CD4-positive, alpha-beta T cell treated with Interleukin-4 for 1 hour (primary cell): ENCODE results near the gene PACS2.
"Not testable (repeated sequence)": the region's sequence is repeated elsewhere in the genome, so short reads cannot be mapped to it uniquely, and the experiment has no call there.

Experiments
- DNase-seq, 2 donors: peaks; one replicate each; pipeline ENCODE4 v3.0.0-alpha.2; 2020 to 2022

PACS2 gene

DNA sequence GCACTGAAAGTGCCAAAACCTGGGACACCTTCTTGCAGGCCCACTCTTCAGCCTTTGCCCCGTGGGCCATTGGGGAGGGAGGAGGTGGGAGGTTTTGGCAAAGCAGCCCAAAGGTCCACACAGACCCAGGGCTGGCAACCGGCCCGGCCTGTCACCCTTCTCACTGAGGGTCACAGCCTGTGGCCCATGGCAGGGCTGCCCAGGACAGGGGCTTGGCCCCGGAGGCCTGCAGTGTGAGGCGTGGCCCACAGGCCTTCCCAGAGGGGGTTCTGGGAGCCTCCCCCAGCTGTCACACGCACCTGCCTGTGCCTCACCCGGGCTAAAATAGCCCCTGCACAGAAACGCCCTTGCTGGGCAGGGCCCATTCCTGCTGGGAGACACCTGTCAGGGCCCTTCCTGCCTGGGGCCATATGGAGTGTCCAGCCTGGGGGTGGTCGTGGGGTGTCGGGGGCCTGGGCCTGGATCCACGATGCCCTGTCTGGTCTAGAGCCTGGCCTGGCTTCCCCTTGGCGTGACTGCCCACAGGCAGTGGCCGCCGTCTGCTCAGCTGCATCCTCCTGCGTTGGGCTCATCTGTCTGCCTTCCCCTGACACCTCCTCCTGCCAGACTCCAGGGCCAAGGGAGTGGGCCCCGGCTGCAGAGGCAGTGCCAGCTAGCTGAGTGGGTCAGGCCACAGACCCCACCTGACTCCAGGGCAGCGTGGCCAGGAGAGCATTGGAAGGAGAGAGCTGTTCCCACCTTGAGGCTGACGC is 19.2 kb downstream of the PACS2 start:
- DNase-seq, result no peak

DNA sequence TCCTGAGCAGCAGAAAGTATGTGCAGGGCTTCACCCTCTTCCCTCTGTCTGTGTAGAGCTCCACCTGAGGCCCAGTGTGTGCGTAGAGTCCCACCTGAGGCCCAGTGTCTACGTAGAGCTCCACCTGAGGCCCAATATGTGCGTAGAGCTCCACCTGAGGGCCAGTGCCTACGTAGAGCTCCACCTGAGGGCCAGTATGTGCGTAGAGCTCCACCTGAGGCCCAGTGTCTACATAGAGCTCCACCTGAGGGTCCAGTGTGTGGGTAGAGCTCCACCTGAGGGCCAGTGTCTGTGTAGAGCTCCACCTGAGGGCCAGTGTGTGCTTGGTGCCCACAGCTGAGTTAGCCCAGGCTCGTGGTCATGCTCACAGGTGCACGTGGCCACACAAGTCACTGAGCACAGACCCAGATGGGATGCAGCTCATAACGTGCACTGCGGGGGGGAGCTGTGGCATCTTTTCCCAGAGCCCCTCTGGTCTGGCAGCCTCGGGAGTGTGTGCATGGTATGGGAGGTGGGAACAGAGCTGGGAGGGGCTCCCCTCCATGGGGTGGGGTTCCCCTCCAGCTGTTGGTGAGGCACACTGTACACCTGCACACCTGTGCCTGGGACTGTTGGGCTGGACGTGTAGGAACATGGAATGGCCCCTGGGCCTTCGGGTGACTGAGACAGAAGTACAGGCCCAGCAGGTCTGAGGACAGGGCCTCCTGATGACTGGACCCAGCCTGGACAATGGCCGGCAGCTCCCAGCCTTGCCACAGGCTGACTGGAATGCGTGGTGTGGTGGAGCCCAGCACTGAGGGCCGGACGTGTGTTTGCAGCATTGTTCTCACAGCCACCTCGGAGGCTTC is 20.1 kb downstream of the PACS2 start:
- DNase-seq, result no peak

DNA sequence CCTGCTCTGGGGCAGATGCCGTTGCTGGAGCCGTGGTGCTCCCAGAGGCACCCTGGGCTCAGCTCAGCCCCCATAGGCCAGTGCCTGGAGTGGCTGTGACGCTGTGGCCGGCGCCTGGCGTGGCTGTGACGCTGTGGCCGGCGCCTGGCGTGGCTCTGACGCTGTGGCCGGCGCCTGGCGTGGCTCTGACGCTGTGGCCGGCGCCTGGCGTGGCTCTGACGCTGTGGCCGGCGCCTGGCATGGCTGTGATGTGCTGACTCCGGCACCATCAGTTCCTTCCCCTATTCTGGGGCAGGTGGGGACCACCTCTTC is 20.6 kb downstream of the PACS2 start:
- not testable (repeated sequence) for DNase-seq

DNA sequence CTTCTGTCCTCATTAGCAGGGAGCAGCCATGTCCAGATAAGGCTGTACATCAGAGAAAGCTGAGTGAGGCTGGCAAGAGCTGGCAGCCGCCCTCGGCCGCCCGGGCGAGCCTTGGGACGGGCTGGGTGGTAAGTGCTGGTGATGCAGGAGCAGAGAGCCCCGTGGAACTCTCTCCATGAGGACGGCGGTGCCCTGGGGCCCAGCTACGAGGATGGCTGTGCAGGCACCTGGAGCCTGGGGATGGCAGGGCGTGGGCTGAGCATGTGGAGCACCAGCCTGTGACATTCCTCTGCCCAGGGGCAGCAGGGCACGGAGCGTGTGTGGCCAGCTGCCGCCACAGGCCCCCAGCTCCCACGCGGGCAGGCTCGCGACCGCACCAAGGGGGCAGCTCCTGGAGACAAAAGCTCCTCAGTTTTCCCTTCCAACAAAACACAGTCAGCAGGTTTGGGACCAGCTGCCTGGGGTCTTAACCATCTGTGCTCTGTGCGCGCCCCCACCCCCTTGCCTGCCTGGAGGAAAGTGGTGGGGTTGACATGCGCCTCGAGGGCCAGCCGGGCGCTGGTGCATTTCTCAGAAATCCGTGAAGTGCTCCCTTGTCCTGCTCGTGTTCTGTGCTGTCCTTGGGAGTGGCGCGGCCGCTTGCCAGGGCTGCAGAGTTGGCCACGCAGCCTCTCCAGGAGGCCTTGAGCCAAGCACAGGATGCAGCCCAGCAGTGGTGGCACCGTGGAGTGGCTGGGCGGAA is 21.4 kb downstream of the PACS2 start:
- DNase-seq, result no peak

DNA sequence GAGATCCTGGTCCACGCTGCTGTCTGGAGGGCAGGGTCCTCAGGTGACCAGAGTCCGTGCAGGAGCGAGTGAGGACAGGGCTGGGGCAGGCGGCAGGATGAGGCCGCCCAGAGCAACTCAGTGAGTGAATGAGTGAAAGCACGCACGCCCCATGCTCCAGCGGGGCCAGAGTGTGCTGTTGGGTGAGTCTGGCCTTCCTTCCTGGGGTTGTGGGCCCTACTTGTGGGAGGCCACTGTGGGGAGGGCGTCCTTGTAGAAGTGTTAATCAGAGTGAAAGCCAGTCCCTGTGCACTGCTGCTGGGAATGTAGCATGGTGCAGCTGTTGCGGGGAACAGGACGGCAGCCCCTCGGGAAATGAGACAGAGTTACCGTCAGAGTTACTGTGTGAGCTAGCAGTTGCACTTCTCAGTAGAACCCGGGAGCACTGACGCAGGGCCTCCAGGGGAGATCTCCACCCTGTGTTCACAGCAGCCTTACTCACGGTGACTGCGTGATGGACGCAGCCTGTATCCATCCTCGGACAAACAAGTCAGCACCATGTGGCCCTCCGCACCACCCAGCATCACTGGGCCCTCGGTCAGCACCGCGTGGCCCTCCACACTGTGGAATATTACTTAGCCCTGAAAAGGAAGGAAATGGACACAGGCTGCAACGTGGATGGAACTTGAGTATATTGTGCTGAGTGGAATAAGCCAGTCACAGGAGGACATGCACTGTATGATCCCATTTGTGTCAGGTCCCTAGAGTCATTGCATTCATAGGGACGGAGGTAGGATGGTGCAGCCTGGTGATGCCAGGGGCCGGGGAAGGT is 22.1 kb downstream of the PACS2 start:
- no peak for DNase-seq

DNA sequence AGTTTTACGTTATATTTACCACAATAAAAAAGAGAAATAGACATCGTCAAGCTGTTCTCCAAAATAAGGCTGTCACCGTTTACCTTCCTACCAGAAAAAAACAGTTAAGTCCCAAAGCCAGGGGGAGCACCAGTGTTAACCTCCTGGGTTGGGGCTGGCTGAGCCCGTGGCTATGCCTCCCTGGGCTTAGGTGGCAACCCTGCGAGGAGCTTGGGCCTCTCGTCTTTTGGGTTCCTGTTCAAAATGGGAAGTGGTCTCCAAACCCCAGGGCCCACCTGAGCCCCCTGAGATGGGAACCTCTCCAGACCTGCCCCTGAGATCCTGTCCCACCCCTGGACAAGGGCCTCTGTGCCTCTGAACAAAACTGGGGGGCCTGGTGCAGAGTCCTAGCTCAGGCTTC is 22.9 kb downstream of the PACS2 start:
- no peak for DNase-seq

DNA sequence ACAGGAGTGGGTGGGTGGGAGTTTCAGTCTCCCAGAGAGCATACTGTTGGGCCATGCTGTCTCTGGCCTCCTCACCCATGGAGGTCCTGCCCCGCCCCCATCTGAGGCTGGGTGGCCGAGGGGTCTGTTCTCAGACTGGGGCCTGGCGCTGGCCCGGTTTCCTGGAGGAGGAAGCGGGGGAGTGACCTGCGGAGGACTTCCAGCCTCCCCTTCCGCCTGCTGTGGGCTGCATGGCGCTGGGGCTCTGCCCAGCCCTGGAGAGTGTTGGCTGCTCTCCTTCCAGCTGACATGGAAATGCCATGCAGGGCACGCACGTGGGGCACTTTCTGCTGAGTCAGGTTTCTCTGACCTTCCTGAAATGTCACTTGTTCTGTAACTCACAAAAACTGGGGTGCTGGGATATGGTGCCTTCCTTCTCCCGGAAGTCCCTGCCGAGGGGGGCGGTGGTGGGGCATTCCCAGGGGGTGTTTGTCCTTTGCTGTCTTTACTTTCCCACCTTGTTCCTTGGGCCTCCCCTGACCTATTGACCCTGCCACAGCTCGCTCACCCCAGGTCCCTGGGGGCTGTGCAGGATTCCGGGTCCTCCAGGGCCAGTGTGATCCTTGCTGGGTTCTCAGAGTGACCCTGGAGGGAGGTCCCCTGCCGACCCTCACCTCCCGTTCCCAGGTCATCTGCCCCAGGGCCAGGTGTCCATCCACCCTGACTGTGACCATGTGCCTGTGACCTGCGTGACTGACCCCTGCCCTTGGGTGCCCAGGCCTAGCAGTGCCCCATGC is 23.6 kb downstream of the PACS2 start:
- no peak for DNase-seq

DNA sequence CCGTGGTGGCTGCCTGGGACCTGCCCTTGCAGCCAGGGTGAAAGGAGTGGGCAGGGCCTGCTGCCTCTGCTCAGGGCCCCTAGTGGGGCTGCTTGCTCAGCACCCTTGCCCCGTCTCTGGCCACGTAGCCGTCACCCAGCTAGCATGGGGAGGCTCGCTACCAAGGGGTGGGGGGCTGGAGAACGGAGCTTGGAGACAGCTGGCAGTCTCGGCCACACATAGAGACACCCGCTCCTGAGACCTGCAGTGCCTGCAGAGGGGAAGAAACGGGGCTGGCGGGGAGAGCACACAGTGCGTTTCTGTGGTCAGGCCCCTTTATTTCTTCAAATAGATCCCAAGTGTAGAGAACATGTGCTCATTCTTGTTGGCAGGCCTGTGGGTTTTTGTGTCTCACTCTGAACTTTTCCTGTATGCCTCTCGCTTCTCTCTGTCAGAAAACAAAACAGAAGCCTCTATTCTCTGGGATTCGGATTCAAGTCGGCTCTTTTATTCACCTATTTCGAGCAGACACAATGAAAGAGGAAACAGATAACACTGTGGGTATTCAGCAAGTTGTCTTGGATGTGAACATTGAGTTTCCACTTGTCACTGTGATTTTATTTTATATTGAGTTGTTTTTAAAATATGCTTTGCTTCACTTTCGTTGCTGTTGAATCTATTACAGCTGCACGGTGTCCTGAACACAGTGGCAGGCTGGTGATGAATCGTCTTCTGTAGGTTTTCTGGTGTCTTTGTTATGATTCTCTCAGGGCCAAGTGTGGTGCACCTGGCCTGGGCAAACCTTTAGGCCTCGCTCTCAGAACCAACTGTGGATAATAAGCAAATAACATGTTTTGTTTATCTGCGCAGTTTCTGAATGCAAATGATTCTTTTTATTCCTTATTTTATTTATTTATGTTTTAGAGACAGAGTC is 26.5 kb downstream of the PACS2 start:
- DNase-seq, result no peak

DNA sequence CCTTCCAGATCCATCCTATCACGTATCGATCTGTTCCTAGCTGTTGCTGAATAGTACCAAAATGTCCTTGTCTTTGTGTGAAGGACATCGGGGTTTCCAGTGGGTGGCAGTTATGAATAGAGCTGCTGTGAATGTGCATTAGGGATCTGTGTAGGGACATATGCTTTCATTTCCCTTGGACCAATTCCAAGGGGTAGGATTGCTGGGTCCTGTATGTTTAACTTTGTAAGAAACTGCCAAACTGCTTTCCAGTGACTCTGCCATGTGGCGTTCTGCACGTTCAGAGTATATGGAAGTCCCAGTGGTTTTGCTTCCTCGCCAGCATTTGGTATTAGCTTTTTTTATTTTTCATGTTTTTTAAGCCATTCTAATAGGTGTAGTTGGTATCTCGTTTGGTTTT is 28.6 kb downstream of the PACS2 start:
- DNase-seq, result no peak

DNA sequence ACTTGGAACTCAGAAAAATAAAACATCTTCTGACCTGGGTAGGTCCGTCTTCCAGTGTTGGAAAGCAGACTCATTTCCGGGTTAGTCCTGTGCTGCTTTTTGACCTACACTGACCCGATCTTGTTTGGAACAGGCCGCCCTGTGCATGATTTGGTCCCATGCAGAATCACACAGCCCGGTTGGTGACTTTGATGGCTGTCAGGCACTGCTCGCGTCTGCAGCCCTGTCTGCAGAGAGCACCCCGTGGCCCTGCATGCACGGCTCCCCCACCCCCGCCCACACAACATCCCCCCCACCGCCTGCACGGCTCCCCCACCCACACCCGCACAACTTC is 31.6 kb downstream of the PACS2 start:
- DNase-seq, result no peak

DNA sequence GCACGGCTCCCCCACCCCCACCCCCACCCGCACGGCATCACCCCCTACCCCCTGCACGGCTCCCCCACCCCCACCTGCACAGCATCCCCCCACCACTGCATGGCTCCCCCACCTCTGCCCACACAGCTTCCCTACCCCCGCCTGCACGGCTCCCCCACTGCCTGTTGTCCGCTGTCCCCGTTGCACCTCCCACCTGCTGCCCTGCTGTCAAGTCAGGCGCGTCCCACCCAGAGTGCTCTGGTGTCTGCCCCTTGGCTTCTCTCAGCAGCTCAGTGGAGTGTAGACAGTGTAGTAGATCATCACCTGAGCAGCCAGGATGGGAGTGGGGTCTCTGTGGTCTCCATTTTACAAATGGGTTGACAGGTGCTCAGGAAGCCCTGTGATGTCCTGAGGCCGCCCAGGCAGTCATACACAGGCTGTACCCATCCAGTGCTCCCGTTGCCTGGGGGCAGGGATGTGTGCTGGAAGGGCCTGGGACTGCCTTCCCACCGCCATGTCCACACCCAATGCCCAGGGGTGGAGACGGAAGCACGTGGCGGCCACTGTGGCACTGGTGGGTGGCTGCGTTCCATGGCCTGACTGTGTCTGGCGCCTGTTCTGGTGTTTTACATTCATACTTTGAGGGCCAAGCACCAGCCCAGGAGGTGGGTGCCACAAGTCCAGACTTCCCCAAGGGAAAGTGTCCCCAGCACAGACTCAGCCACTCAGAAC is 32.5 kb downstream of the PACS2 start:
- DNase-seq, result no peak

DNA sequence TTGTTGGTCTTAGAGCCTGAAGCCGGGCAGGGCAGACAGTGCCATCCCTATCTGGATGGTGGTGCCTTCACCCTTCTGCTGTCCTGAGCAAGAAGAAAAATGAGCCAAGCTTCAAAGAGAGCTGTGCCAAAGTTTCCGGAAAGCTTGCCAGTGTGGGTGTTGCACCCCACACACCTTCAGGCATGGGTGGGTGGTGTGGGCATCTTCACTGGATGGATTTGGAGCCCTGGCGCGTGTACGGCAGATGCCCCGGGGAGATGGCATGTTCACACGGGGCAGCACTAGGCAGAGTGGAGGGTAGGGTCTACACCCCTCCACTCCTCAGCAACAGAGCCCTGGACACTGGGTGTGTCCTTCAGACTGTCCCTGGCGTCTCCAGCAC is 33.0 kb downstream of the PACS2 start:
- no peak for DNase-seq

DNA sequence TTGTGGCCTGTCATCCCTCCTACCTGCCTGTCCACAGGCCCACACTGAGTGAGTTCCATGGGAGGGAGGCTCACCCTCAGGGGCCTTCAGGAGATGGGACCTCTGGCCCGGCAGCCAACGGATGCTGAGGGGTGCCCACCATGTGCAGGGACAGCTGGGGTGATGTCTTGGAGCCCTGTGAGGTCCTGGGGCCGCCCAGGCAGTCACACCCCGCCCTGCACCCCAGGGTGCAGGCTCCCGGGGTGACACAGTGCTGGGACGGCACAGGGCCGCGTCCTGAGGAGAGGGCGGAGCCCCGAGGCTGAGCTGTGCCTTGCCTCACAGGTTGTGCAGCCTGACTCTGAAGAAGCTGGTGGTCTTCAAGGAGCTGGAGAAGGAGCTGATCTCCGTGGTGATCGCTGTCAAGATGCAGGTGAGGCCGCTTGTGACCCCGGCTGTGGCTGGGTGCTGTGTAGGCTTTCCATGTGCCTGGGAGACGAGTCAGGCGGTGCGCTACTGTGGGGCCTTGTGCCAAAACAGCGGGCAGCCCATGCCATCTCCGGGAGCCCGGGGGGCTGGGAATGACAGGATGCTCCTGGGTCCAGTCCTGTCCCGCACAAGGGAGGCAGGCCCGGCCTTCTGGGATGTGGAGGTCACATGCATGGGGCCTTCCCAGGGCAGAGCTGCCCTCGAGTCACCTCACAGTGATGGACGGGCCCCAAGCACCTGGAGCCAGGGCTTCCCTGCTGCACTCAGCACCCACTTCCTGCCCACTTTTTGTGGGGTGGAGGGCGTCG is 33.8 kb downstream of the PACS2 start:
- DNase-seq, result no peak

DNA sequence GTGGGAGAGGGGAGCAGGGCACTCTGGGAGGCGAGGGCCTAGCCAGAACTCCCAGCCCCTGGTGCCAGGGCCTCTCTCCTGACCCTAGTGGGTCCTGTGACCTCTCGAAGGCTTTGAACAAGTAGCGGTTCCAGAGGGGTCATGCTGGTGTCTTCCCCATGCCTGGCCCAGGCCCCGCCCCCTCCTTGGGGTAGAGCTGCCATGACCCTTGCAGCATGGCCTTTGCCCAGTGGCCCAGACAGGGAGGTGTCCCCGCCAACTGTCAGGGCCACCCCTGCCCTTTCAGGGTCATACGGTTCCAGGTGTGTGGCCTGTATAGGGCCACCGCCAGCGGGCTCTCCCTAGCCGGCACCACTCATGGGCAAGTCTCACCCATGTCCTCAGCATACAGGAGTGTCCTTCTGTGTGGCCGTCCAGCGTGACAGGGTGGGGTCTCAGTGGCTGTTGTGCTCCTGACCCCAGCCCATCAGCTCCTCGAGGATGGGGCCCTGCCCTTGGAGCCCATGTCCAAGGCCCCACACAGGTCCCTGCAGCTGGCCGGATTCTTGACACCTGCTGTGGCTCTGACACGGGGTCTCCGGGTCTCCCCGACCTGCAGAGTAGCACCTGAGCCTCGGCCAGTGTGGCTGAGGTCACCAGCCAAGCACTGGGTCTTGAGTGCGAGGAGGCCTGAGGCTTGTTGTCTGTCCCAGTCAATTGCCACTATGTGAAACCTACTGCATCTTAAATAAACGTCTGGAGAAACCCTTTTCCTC is 34.6 kb downstream of the PACS2 start:
- DNase-seq, result no peak

DNA sequence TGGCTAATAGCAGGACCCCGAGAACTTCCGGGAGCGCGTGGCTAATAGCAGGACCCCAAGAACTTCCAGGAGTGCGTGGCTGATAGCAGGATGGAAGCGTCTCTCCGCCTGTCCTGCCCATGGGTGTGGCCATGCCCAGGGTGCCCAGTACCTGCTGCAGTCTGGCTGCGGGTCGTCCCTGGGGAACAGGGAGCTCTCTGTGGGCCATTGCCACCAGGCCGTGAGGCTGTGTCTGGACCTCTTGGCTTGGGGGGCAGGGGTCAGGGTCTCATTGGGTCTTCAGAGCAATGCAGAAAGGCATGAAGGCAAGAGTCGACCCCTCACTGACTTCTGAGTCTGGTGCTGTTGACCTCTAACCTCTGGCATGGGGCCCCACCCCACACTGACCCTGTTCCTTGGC is 35.4 kb downstream of the PACS2 start:
- no peak for DNase-seq

DNA sequence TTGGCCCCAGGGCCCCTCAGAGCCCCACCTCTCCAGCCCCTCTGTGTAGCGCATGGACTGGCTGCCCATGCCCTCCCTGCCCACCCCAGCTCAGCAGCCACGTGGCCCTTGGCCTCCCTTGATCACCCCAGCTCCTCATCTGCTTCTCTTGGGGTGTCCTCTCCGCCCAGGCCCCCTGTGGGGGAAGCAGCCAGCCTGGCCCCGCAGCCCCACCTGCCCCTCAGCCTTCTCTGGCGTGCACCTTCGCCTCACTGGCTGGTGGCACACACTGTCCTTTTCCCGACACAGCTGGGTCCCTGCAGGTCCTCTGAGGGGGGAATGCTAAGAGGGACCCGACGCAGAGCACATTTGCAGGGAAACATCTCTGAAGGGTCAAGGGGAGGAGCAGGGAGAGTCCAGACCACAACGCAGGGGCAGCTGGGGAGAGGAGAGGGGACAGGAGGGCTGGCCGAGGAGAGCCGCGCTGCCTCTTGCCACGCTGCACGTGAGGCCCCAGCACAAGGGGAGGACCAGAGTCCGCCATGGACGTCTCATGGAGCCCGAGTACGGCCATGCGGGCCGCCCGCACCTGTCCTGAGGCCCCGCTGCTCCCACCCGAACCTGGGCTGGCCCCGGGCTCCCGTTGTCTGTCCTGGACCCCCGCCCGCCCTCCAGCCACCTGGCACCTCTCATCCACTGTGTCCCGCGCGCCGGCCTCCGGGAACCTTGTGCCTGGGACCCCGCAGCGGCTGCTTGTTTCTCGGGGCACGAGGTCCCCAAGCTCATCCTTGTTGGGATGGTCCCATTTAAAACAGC is 36.1 kb downstream of the PACS2 start:
- DNase-seq, result no peak

DNA sequence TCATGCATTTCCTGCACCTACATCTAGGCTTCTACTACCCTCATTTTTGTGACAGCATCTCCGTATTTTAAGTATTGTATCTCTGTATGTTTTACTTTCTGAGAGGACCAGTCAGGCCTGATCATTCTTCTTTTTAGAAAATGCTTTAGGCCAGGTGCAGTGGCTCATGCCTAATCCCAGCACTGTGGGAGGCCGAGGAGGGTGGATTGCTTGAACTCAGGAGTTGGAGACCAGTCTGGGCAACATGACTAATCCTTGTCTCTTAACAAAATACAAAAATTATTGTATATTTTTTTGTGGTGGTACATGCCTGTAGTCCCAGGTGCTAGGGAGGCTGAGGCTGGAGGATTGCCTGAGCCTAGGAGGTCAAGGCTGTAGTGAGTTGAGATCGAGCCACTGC is 36.9 kb downstream of the PACS2 start:
- no peak for DNase-seq
